Chondrocyte (in vitro differentiated cells): ENCODE measurements around the gene CLDND2. TPM values are rescaled to one million over a fixed set of nuclear protein-coding genes. Genes with fewer than 3 reads are reported as not detected.

Experiments
- DNase-seq: peaks from one replicate; pipeline ENCODE4 v3.0.0; 2021; ENCODE audit warnings: mixed read lengths, low spot score
- H3K27ac Mint-ChIP-seq: one replicate; pipeline ENCODE4 v1.8.0; 2021; ENCODE audit warnings: mild to moderate bottlenecking, moderate library complexity, mixed read lengths; ENCODE audit not compliant: unreplicated experiment
- H3K27me3 Mint-ChIP-seq: 2 replicates; pipeline ENCODE4 v1.8.0; 2021; ENCODE audit warnings: low read depth, mixed read lengths
- H3K36me3 Mint-ChIP-seq: 2 replicates; pipeline ENCODE4 v1.8.0; 2021; ENCODE audit warnings: low read depth, mixed read lengths
- H3K4me1 Mint-ChIP-seq: 2 replicates; pipeline ENCODE4 v1.8.0; 2021; ENCODE audit warnings: low read depth, mild to moderate bottlenecking, mixed read lengths
- H3K4me3 Mint-ChIP-seq: one replicate; pipeline ENCODE4 v1.8.0; 2021; ENCODE audit warnings: mild to moderate bottlenecking, moderate library complexity, mixed read lengths; ENCODE audit not compliant: unreplicated experiment
- H3K9me3 Mint-ChIP-seq: 2 replicates; pipeline ENCODE4 v1.8.0; 2021; ENCODE audit warnings: low read depth, mixed read lengths
- total RNA-seq: library from RNA; stranded (reverse); gene quantifications from 3 replicates; pipeline ENCODE4 v1.2.1, GENCODE V29; 2021
- TF ChIP-seq, protein P1 (sequence below): fragments of 200-600 bp; sonication (generic); IDR thresholded peaks from 2 replicates; pipeline ENCODE4 v1.5.0; 2021; ENCODE audit warnings: antibody characterized with exemption, mild to moderate bottlenecking, moderate library complexity

The CLDND2 gene
- total RNA-seq, 1 donor from 2014 or later: not detected

DNA sequence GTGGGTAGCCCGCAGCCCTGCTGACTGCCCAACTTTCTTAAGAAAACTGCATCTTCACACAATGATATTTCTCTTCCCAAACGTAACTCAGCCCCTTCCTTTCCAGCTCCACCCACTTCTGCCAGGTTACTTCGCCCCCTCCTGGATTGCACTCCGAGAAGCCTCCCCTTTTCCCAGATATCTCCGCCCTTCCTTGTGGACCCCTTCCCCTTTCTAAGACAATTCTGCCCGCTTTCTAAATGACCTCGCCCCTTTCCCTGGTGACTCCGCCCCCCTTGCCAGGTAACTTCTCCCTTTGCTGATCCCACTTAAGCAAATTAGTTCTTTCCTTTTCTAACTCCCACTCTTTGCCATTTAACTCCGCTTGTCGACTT, 29.5 kb downstream of the CLDND2 start:
- peak overlapping the region; percentile 100 for H3K27ac Mint-ChIP-seq
- DNase-seq: no peak
- TF ChIP-seq, protein P1, sequence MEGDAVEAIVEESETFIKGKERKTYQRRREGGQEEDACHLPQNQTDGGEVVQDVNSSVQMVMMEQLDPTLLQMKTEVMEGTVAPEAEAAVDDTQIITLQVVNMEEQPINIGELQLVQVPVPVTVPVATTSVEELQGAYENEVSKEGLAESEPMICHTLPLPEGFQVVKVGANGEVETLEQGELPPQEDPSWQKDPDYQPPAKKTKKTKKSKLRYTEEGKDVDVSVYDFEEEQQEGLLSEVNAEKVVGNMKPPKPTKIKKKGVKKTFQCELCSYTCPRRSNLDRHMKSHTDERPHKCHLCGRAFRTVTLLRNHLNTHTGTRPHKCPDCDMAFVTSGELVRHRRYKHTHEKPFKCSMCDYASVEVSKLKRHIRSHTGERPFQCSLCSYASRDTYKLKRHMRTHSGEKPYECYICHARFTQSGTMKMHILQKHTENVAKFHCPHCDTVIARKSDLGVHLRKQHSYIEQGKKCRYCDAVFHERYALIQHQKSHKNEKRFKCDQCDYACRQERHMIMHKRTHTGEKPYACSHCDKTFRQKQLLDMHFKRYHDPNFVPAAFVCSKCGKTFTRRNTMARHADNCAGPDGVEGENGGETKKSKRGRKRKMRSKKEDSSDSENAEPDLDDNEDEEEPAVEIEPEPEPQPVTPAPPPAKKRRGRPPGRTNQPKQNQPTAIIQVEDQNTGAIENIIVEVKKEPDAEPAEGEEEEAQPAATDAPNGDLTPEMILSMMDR: no peak
- H3K4me3 Mint-ChIP-seq: peak overlapping the region; percentile 100
- peaks cover 3% of the 10 kb centered on the region for H3K36me3 Mint-ChIP-seq
- H3K4me1 Mint-ChIP-seq: peaks cover 21% of the 10 kb centered on the region
- no peaks in the 10 kb centered on the region for H3K27me3 Mint-ChIP-seq
- no peaks in the 10 kb centered on the region for H3K9me3 Mint-ChIP-seq

DNA sequence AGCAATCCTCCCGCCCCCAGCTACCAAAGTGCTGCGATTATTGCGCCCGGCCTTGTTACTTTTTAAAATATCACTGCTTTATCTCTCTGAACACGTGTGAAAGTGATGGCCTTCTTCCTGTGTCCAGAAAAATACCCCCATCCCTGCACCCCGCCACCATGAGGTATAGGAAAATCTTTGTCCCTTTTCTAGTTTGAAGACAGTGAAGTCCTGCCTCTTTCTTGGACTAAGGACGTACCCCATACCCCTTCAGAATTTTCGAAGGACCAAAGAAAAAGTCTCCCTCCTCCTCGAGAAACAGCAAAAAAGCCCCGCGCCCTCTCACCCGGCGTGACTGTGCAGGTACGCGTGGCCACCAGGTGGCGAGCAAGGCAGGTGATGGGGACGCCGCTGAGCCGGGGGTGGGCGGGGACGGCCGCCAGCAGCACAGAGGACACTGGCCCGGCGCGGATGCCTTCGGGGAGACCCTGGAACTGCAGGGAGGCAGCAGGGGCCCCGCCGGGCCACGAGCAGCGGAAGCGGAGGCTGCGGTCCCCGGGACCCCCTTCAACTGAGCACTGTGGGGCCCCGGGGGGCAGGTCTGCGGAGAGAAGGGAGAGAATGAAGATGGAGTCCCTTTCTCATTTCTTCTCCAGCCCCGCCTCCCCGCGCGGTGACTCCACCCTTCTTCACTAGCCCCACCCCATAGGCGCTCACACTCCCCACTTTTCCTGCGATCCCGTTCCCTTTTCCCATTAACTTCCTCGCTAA, 30.1 kb downstream of the CLDND2 start:
- DNase-seq: peak; percentile 93
- peaks cover 21% of the 10 kb centered on the region for H3K4me1 Mint-ChIP-seq
- no peaks in the 10 kb centered on the region for H3K9me3 Mint-ChIP-seq
- H3K4me3 Mint-ChIP-seq: peak overlapping the region; percentile 100
- peak overlapping the region; percentile 100 for H3K27ac Mint-ChIP-seq
- TF ChIP-seq, protein P1: peak; percentile 95
- peaks cover 3% of the 10 kb centered on the region for H3K36me3 Mint-ChIP-seq
- no peaks in the 10 kb centered on the region for H3K27me3 Mint-ChIP-seq

DNA sequence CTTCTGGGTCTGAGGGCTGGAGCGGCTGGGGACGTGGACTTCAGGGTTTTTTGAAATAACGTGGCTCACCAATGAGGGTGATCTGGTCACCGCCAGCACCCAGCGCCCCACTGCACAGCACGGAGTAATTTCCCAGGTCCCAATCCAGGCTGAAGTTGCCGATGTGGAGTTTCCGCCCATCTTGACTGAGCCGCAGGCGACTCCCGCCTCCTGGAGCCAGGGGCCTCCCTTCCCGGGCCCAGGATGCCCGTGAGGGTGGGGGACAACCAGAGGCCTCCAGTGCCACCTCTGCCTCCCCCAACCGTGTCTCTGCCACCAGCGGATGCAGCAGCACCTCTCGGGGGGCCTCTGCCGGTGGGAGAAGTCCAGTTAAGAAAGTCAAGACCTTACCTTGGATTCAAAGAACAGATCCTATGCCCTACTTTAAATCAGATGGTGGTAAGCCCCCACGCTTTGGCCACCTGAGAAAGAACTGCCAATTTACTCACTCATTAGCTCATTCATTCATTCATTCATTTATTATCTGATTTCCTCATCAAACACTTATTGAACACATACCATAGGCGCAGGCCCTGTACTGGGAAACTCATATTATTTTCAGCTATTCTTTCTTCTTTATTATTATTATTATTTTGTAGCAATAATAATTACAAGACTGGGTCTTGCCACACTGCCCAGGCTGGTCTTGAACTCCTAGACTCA, 30.8 kb downstream of the CLDND2 start:
- DNase-seq: peak; percentile 69
- H3K27me3 Mint-ChIP-seq: no peaks in the 10 kb centered on the region
- peaks cover 21% of the 10 kb centered on the region for H3K4me1 Mint-ChIP-seq
- H3K27ac Mint-ChIP-seq: no peak overlapping the region
- TF ChIP-seq, protein P1: no peak
- peaks cover 3% of the 10 kb centered on the region for H3K36me3 Mint-ChIP-seq
- peak overlapping the region; percentile 100 for H3K4me3 Mint-ChIP-seq
- no peaks in the 10 kb centered on the region for H3K9me3 Mint-ChIP-seq

DNA sequence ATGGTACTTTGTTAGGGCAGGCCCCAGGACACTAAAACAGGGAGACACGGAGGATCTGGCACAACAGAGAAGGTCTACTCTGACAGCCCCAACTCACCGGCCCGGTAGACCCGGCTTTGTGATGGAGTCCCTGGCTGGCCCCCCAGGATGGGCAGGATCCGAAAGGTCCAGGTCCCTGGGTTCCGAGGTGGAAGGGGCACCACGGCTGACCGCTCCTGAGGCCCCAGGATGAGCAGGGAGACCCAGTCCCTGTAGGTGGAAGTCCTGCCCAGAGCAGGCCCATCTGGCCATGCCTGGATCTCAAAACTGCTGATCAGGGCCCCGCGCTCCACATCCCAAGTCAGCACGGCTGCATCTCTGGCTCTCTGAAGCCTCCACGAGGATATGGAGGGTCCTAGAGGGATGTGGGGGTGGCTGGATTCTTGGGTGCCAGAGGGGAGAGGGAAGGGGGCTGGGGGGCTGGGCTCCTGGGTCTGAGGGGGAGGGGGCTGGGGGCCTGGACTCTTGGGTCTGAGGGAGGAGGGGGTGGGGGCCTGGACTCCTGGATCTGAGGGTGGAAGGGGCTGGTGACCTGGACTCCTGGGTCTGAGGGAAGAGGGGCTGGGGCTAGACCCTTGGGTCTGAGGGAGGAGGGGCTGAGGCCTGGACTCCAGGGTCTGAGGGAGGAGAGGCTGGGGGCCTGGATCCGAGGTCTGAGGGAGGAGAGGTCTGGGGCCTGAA, 31.5 kb downstream of the CLDND2 start:
- H3K9me3 Mint-ChIP-seq: no peaks in the 10 kb centered on the region
- DNase-seq: peak; percentile 88
- peaks cover 18% of the 10 kb centered on the region for H3K4me1 Mint-ChIP-seq
- no peaks in the 10 kb centered on the region for H3K27me3 Mint-ChIP-seq
- peaks cover 3% of the 10 kb centered on the region for H3K36me3 Mint-ChIP-seq
- TF ChIP-seq, protein P1: no peak
- H3K27ac Mint-ChIP-seq: no peak overlapping the region
- no peak overlapping the region for H3K4me3 Mint-ChIP-seq

DNA sequence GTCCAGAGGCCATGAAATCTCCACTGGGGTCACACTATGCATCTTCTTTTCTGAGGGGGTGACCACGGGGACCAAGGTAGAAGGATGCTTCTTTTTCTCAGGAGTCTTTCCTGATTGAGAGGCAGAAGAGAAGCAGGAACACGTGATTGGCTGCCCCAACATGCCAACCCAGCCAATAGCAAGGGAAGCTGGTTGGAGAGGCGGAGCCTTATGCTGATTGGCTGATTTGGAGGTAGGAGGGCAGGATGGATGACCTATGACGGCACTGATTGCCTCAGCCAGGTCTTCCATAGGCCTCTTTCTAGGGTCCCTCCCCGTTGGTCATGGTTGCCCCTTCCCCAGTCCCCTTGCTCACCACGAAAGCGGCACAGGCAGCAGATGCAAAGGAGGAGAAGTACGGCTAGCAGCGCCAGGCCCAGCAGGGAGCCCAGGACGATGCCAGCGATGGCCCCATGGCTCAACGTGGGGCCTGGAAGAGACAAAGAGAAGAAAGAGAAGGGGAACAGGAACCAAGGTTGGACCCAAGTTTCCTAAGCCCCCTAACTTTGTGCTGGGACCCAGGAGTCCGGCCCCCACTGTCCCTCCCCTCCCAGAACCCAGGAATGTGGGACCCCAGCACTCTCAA, 34.9 kb downstream of the CLDND2 start:
- H3K36me3 Mint-ChIP-seq: peaks cover 15% of the 10 kb centered on the region
- H3K27ac Mint-ChIP-seq: no peak overlapping the region
- DNase-seq: peak; percentile 68
- peaks cover 5% of the 10 kb centered on the region for H3K4me1 Mint-ChIP-seq
- H3K9me3 Mint-ChIP-seq: peaks cover 3% of the 10 kb centered on the region
- no peak overlapping the region for H3K4me3 Mint-ChIP-seq
- H3K27me3 Mint-ChIP-seq: no peaks in the 10 kb centered on the region
- TF ChIP-seq, protein P1: no peak
